MCF 10A (cell line): Measurements from ENCODE around the gene MFSD1. TPM values are rescaled to one million over a fixed set of nuclear protein-coding genes. Genes with fewer than 3 reads are reported as not detected.

ENCODE experiments used
- Bru-seq: library from RNA; stranded (reverse); fragments of 400-500 nt; gene quantifications from one replicate; lab custom pipeline; 2021; lab: Mats Ljungman, UMichigan
- BruChase-seq, 2 experiments: library from RNA; stranded (reverse); fragments of 400-500 nt; gene quantifications; one replicate each; lab custom pipeline; 2021; lab: Mats Ljungman, UMichigan
- BruUV-seq: library from RNA; stranded (reverse); fragments of 400-500 nt; replicated peaks from 2 replicates; lab custom pipeline; 2021; lab: Mats Ljungman, UMichigan
- CTCF ChIA-PET: fragments of 300-600 bp; sonication (Branson Sonifier 250); formaldehyde crosslinking; extraction: SDS; loops from one replicate; lab custom pipeline; 2021; ENCODE audit warnings: antibody characterized with exemption, inconsistent platforms; lab: Yijun Ruan, JAX
- POLR2A ChIA-PET: fragments of 300-600, 350-650 bp; sonication (Branson Sonifier 250); formaldehyde crosslinking; extraction: SDS; loops from one replicate; lab custom pipeline; 2020; ENCODE audit warnings: antibody characterized with exemption, inconsistent platforms; lab: Yijun Ruan, JAX
- DNase-seq: peaks from one replicate; pipeline ENCODE4 v3.0.0-alpha.2; 2018; ENCODE audit not compliant: unreplicated experiment
- H3K27ac Mint-ChIP-seq: one replicate; pipeline ENCODE4 v1.8.0; 2022; ENCODE audit warnings: mild to moderate bottlenecking, low read depth, mixed read lengths; ENCODE audit not compliant: unreplicated experiment
- H3K27me3 Mint-ChIP-seq: one replicate; pipeline ENCODE4 v1.8.0; 2022; ENCODE audit warnings: mixed read lengths; ENCODE audit not compliant: insufficient read depth, unreplicated experiment
- H3K36me3 Mint-ChIP-seq: one replicate; pipeline ENCODE4 v1.8.0; 2022; ENCODE audit warnings: mild to moderate bottlenecking, moderate library complexity, mixed read lengths; ENCODE audit not compliant: insufficient read depth, unreplicated experiment
- H3K4me1 Mint-ChIP-seq: one replicate; pipeline ENCODE4 v1.8.0; 2022; ENCODE audit warnings: mixed read lengths; ENCODE audit not compliant: insufficient read depth, unreplicated experiment
- H3K4me3 Mint-ChIP-seq: one replicate; pipeline ENCODE4 v1.8.0; 2022; ENCODE audit warnings: mild to moderate bottlenecking, moderate library complexity, mixed read lengths; ENCODE audit not compliant: unreplicated experiment
- H3K9me3 Mint-ChIP-seq: one replicate; pipeline ENCODE4 v1.8.0; 2022; ENCODE audit warnings: mixed read lengths; ENCODE audit not compliant: unreplicated experiment
- CTCF ChIP-seq: fragments of 200-600 bp; IDR thresholded peaks from one replicate; pipeline ENCODE4 v1.8.0; 2022; ENCODE audit warnings: antibody characterized with exemption, mild to moderate bottlenecking; ENCODE audit not compliant: unreplicated experiment
- intact Hi-C: fragments of 100-400 bp; cut with micrococcal nuclease; formaldehyde crosslinking; loops from 2 replicates; pipeline ENCODE4 v1.14.1; 2022
- long read RNA-seq: library from polyadenylated mRNA; stranded (forward); transcript quantifications from one replicate; pipeline ENCODE4 v2.0.0, GENCODE V29; 2022
- total RNA-seq: library from RNA; stranded (reverse); gene quantifications from 2 replicates; pipeline ENCODE4 v1.2.3, GENCODE V29; 2022

Gene MFSD1
- total RNA-seq, result 28.9 and 34.7 TPM in 2 replicates
- Bru-seq, nascent RNA, result percentile 81 among the genes with signal in this experiment
- BruChase-seq, experiment 1, labeled RNA remaining after a 6-hour chase, result percentile 87 among the genes with signal in this experiment
- BruChase-seq, experiment 2, labeled RNA remaining after a 2-hour chase, result percentile 81 among the genes with signal in this experiment
- long read RNA-seq, transcript MFSD1-203 (16 exons, 2,423 nt), result major isoform, 76 of 89 reads
- long read RNA-seq, partial matches to known transcripts, result 2 of 89 reads
- long read RNA-seq, other reads (novel, unspliced or antisense), result 7 of 89 reads

GRCh38 chr3:158801696-158802408 is at the start of gene MFSD1:
Gene MFSD1 (plus strand): TSS chr3:158802054. CDS start chr3:158802153, 99 bp downstream.
- intact Hi-C loops, result no loop called here
- Mint-ChIP-seq H3K27ac (peak within 1 kb of the TSS; percentile 86), H3K36me3 (peaks cover 15% of the 10 kb centered on the region), H3K27me3 (no peaks in the 10 kb centered on the region), H3K9me3 (no peaks in the 10 kb centered on the region), H3K4me3 (peak within 1 kb of the TSS; percentile 81), H3K4me1 (peaks cover 23% of the 10 kb centered on the region)
- TF ChIP-seq CTCF, result no peak
- DNase-seq, result peak; percentile 88
- POLR2A ChIA-PET, result interaction anchor here (0.7 to 3.2 kb wide), 9 partner anchors 9 to 1301 kb away, joined by 3 to 18 read pairs (median 4); partner anchors contain the start of gene GFM1
- BruUV-seq, result no TSS peak
- CTCF ChIA-PET, result interaction anchor here (0.6 to 3.8 kb wide), 9 partner anchors 9 to 1905 kb away, joined by 3 to 26 read pairs (median 5); no protein-coding TSS in a partner anchor

GRCh38 chr3:158753854-158754253 is 48.0 kb upstream of the MFSD1 start:
- CTCF ChIA-PET, result interaction anchor here (5.1 kb wide), 1 partner anchor 26 kb away, joined by 31 read pairs; no protein-coding TSS in a partner anchor
- Mint-ChIP-seq H3K4me3 (no peak overlapping the region), H3K36me3 (peaks cover 9% of the 10 kb centered on the region), H3K9me3 (no peaks in the 10 kb centered on the region), H3K4me1 (no peaks in the 10 kb centered on the region), H3K27me3 (no peaks in the 10 kb centered on the region), H3K27ac (no peak overlapping the region)
- BruUV-seq, result no TSS peak
- POLR2A ChIA-PET, result no interaction called here
- no peak for DNase-seq
- intact Hi-C loops, result no loop called here
- TF ChIP-seq CTCF, result no peak

GRCh38 chr3:158755421-158755820 is 46.4 kb upstream of the MFSD1 start:
- ChIA-PET CTCF (interaction anchor here (1.0 to 5.1 kb wide), 3 partner anchors 11 to 34 kb away, joined by 3 to 31 read pairs (median 4); no protein-coding TSS in a partner anchor), POLR2A (no interaction called here)
- H3K4me3 Mint-ChIP-seq, result no peak overlapping the region
- no peaks in the 10 kb centered on the region for H3K9me3 Mint-ChIP-seq
- intact Hi-C loops, result no loop called here
- peaks cover 9% of the 10 kb centered on the region for H3K36me3 Mint-ChIP-seq
- no peak for DNase-seq
- no TSS peak for BruUV-seq
- no peak for TF ChIP-seq CTCF
- H3K27me3 Mint-ChIP-seq, result no peaks in the 10 kb centered on the region
- H3K27ac Mint-ChIP-seq, result no peak overlapping the region
- H3K4me1 Mint-ChIP-seq, result no peaks in the 10 kb centered on the region

GRCh38 chr3:158761350-158761749 is 40.5 kb upstream of the MFSD1 start:
- Mint-ChIP-seq H3K9me3 (no peaks in the 10 kb centered on the region), H3K36me3 (no peaks in the 10 kb centered on the region), H3K27ac (no peak overlapping the region), H3K4me1 (no peaks in the 10 kb centered on the region), H3K27me3 (no peaks in the 10 kb centered on the region), H3K4me3 (no peak overlapping the region)
- intact Hi-C loops, result no loop called here
- no peak for DNase-seq
- CTCF ChIA-PET, result interaction anchor here (0.6 to 5.2 kb wide), 8 partner anchors 17 to 1806 kb away, joined by 3 to 24 read pairs (median 4); no protein-coding TSS in a partner anchor
- TF ChIP-seq CTCF, result no peak
- POLR2A ChIA-PET, result no interaction called here
- no TSS peak for BruUV-seq
